Stimulated activated CD8-positive, alpha-beta memory T cell treated with anti-CD3 and anti-CD28 coated beads, Interleukin-12 subunit alpha, Interleukin-12 subunit beta, amount 100 ng/mL, for 4 hours (primary cell): ENCODE results near the gene UBXN10.

Experiments used
- DNase-seq: peaks from one replicate; pipeline ENCODE4 v3.0.0-alpha.2; 2020; ENCODE audit warnings: low read depth

Gene UBXN10

GRCh38 chr1:20185834-20186782 is at the start of gene UBXN10, which contains the start of gene PLA2G2C:
Gene UBXN10, plus strand, starts transcription at chr1:20186096. Its CDS starts 4,466 bp downstream, at chr1:20190562.
Gene PLA2G2C, minus strand, starts transcription at chr1:20186518. Its CDS starts 9,155 bp downstream, at chr1:20177363.
- no peak for DNase-seq

GRCh38 chr1:20136249-20136648 is 49.6 kb upstream of the UBXN10 start:
- DNase-seq, result no peak

- no peak for DNase-seq
Observed at GRCh38 chr1:20137055-20137454, 48.8 kb upstream of the UBXN10 start.

- DNase-seq, result no peak
Observed at GRCh38 chr1:20137604-20138003, 48.3 kb upstream of the UBXN10 start.

GRCh38 chr1:20138346-20138745 is 47.5 kb upstream of the UBXN10 start:
- DNase-seq, result no peak

- no peak for DNase-seq
Observed at GRCh38 chr1:20138961-20139550, 46.8 kb upstream of the UBXN10 start, which contains the start of gene PLA2G2F. Gene PLA2G2F, plus strand, starts transcription at chr1:20139323. Its CDS starts 105 bp downstream, at chr1:20139428.

- DNase-seq, result no peak
Observed at GRCh38 chr1:20139776-20140612, 45.9 kb upstream of the UBXN10 start.

GRCh38 chr1:20141001-20141400 is 44.9 kb upstream of the UBXN10 start:
- DNase-seq, result no peak

- DNase-seq, result no peak
Observed at GRCh38 chr1:20141466-20141865, 44.4 kb upstream of the UBXN10 start.

GRCh38 chr1:20142001-20142710 is 43.7 kb upstream of the UBXN10 start:
- DNase-seq, result no peak

- no peak for DNase-seq
Observed at GRCh38 chr1:20143318-20143717, 42.6 kb upstream of the UBXN10 start.

GRCh38 chr1:20143734-20144565 is 41.9 kb upstream of the UBXN10 start:
- no peak for DNase-seq

- DNase-seq, result no peak
Observed at GRCh38 chr1:20147846-20148570, 37.9 kb upstream of the UBXN10 start.

- no peak for DNase-seq
Observed at GRCh38 chr1:20148571-20149500, 37.1 kb upstream of the UBXN10 start.

GRCh38 chr1:20149601-20150325 is 36.1 kb upstream of the UBXN10 start:
- DNase-seq, result no peak

- DNase-seq, result no peak
Observed at GRCh38 chr1:20150326-20150705, 35.6 kb upstream of the UBXN10 start.

GRCh38 chr1:20150969-20151368 is 34.9 kb upstream of the UBXN10 start:
- no peak for DNase-seq
